Epithelial cell of proximal tubule (primary cell): ENCODE data around the gene KLHL36. TPM values are rescaled to one million over a fixed set of nuclear protein-coding genes. Genes with fewer than 3 reads are reported as not detected.

Experiments used
- DNase-seq: peaks from one replicate; pipeline ENCODE4 v3.0.0-alpha.2; 2011; ENCODE audit warnings: low read depth
- H3K4me3 ChIP-seq: 2 replicates; pipeline ENCODE4 v1.5.1; 2011; ENCODE audit warnings: low read depth, mild to moderate bottlenecking, low read length
- CTCF ChIP-seq: conservative IDR thresholded peaks from 2 replicates; pipeline ENCODE4 v1.5.1; 2012; ENCODE audit warnings: low read depth, mild to moderate bottlenecking, low read length
- total RNA-seq: library from RNA; depleted of rRNA; stranded (reverse); fragments of >200 nt; gene quantifications from 2 replicates; pipeline ENCODE4 v1.2.3, GENCODE V29; 2015

The KLHL36 gene
- total RNA-seq, 1 donor from 2014 or later = 65.7 TPM

GRCh38 chr16:84677849-84678248, 29.5 kb downstream of the KLHL36 start:
- TF ChIP-seq CTCF = no peak
- DNase-seq = no peak
- no peak overlapping the region for H3K4me3 ChIP-seq

- DNase-seq = no peak
- H3K4me3 ChIP-seq = no peak overlapping the region
- no peak for TF ChIP-seq CTCF
Measured at GRCh38 chr16:84678541-84678940, 30.2 kb downstream of the KLHL36 start.

- H3K4me3 ChIP-seq = no peak overlapping the region
- no peak for TF ChIP-seq CTCF
- DNase-seq = no peak
Measured at GRCh38 chr16:84680165-84680842, 32.0 kb downstream of the KLHL36 start.

- DNase-seq = no peak
- no peak overlapping the region for H3K4me3 ChIP-seq
- TF ChIP-seq CTCF = no peak
Measured at GRCh38 chr16:84680843-84681629, 32.7 kb downstream of the KLHL36 start.

- no peak overlapping the region for H3K4me3 ChIP-seq
- TF ChIP-seq CTCF = no peak
- DNase-seq = no peak
Measured at GRCh38 chr16:84683691-84684591, 35.6 kb downstream of the KLHL36 start.

GRCh38 chr16:84684592-84684965, 36.3 kb downstream of the KLHL36 start:
- no peak for TF ChIP-seq CTCF
- H3K4me3 ChIP-seq = no peak overlapping the region
- no peak for DNase-seq
